SK-N-SH treated with all-trans-retinoic acid at 6 μM for 48 hours (cell line): ENCODE results near the gene PHF13.

Experiments
- ATAC-seq: fragments of 200-7000 bp; cut with Tn5 transposase; 3 replicates; pipeline ENCODE4 v1.9.1; 2020; ENCODE audit warnings: mild to moderate bottlenecking, moderate library complexity
- ARNTL ChIP-seq: fragments of 450-650 bp; formaldehyde crosslinking; IDR thresholded peaks from 2 replicates; pipeline ENCODE4 v1.5.0; 2020; ENCODE audit warnings: low read depth, mild to moderate bottlenecking, moderate library complexity, borderline replicate concordance
- BACH2 ChIP-seq: fragments of 250-450 bp; sonication (Bioruptor Pico); IDR thresholded peaks from 2 replicates; pipeline ENCODE4 v1.9.0; 2021; ENCODE audit warnings: mild to moderate bottlenecking, borderline replicate concordance
- CSDC2 ChIP-seq: fragments of 250-450 bp; sonication (Bioruptor Pico); IDR thresholded peaks from 2 replicates; pipeline ENCODE4 v1.5.0; 2020; ENCODE audit warnings: mild to moderate bottlenecking, moderate library complexity
- ESRRG ChIP-seq: fragments of 250-450 bp; sonication (Bioruptor Pico); IDR thresholded peaks from 2 replicates; pipeline ENCODE4 v1.6.1; 2021; ENCODE audit warnings: mild to moderate bottlenecking
- GLIS3 ChIP-seq: fragments of 250-450 bp; sonication (Bioruptor Pico); IDR thresholded peaks from 2 replicates; pipeline ENCODE4 v1.5.0; 2020; ENCODE audit warnings: mild to moderate bottlenecking, moderate library complexity
- ISL1 ChIP-seq: fragments of 250-450 bp; sonication (Bioruptor Pico); IDR thresholded peaks from 2 replicates; pipeline ENCODE4 v2.1.2; 2022; ENCODE audit warnings: mild to moderate bottlenecking, moderate library complexity
- OSR1 ChIP-seq: fragments of 250-450 bp; sonication (Bioruptor Pico); IDR thresholded peaks from 2 replicates; pipeline ENCODE4 v1.8.0; 2022; ENCODE audit warnings: moderate library complexity, mild to moderate bottlenecking, inconsistent platforms
- PPARA ChIP-seq: fragments of 250-450 bp; sonication (Bioruptor Pico); IDR thresholded peaks from 2 replicates; pipeline ENCODE4 v1.5.0; 2020; ENCODE audit warnings: mild to moderate bottlenecking, borderline replicate concordance
- RARB ChIP-seq: fragments of 250-450 bp; sonication (Bioruptor Pico); IDR thresholded peaks from 2 replicates; pipeline ENCODE4 v1.8.0; 2021; ENCODE audit warnings: mild to moderate bottlenecking, moderate library complexity
- SNAI2 ChIP-seq: fragments of 250-450 bp; sonication (Bioruptor Pico); IDR thresholded peaks from 2 replicates; pipeline ENCODE4 v1.5.0; 2020; ENCODE audit warnings: mild to moderate bottlenecking, moderate library complexity
- TCF4 ChIP-seq: fragments of 250-450 bp; sonication (Bioruptor Pico); IDR thresholded peaks from 2 replicates; pipeline ENCODE4 v1.8.0; 2021; ENCODE audit warnings: mild to moderate bottlenecking, moderate library complexity, borderline replicate concordance
- TOX ChIP-seq: fragments of 250-450 bp; sonication (Bioruptor Pico); IDR thresholded peaks from 2 replicates; pipeline ENCODE4 v1.8.0; 2021; ENCODE audit warnings: mild to moderate bottlenecking, moderate library complexity, borderline replicate concordance
- ZC3H10 ChIP-seq: fragments of 250-450 bp; sonication (Bioruptor Pico); IDR thresholded peaks from 2 replicates; pipeline ENCODE4 v1.5.1; 2021; ENCODE audit warnings: mild to moderate bottlenecking, moderate library complexity
- ZFP3 ChIP-seq: fragments of 250-450 bp; sonication (Bioruptor Pico); IDR thresholded peaks from 2 replicates; pipeline ENCODE4 v1.5.0; 2020; ENCODE audit warnings: mild to moderate bottlenecking, moderate library complexity
- ZFP30 ChIP-seq: fragments of 450-650 bp; formaldehyde crosslinking; IDR thresholded peaks from 2 replicates; pipeline ENCODE4 v1.5.0; 2022; ENCODE audit warnings: mild to moderate bottlenecking, moderate library complexity
- ZNF565 ChIP-seq: fragments of 450-650 bp; formaldehyde crosslinking; conservative IDR thresholded peaks from 2 replicates; pipeline ENCODE4 v1.5.0; 2020; ENCODE audit warnings: low read depth, mild to moderate bottlenecking, moderate library complexity
- ZNF70 ChIP-seq: fragments of 450-650 bp; formaldehyde crosslinking; IDR thresholded peaks from 2 replicates; pipeline ENCODE4 v1.5.0; 2020; ENCODE audit warnings: mild to moderate bottlenecking, moderate library complexity
- ZNF8 ChIP-seq: fragments of 450-650 bp; formaldehyde crosslinking; IDR thresholded peaks from 2 replicates; pipeline ENCODE4 v1.5.0; 2020; ENCODE audit warnings: mild to moderate bottlenecking, moderate library complexity
- TF ChIP-seq, protein P1 (sequence below): fragments of 250-450 bp; sonication (Bioruptor Pico); IDR thresholded peaks from 2 replicates; pipeline ENCODE4 v1.5.1; 2021; ENCODE audit warnings: mild to moderate bottlenecking, moderate library complexity
- TF ChIP-seq, protein P2 (sequence below): fragments of 250-450 bp; sonication (Bioruptor Pico); IDR thresholded peaks from 2 replicates; pipeline ENCODE4 v1.8.0; 2021; ENCODE audit warnings: low read depth, mild to moderate bottlenecking, moderate library complexity, borderline replicate concordance
- TF ChIP-seq, protein P3 (sequence below): fragments of 250-450 bp; sonication (Bioruptor Pico); IDR thresholded peaks from 2 replicates; pipeline ENCODE4 v1.5.0; 2020; ENCODE audit warnings: mild to moderate bottlenecking, moderate library complexity
- TF ChIP-seq, protein P4 (sequence below): fragments of 250-450 bp; sonication (Bioruptor Pico); IDR thresholded peaks from 2 replicates; pipeline ENCODE4 v1.5.1; 2020; ENCODE audit warnings: low read depth, mild to moderate bottlenecking, moderate library complexity

PHF13 gene

DNA sequence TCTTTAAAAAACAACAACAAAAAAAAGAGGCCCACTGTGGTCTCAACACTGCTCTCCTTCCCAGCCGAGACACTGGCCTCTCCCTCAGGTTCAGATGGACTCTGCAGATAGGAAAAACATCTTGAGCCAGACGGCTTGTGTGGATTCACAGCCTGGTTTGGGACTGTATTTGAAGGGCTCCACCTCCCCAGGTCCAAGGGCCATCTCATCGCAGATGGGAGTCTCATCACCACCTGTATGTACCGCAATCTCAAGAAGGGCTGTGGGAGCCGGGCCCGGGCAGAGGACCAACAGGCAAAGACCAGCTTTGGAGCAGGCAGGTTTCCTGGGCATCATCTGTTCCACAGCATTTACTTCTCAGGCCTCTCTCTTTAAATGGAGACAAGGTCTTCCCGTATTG is 23.5 kb upstream of the PHF13 start:
- ATAC-seq = no peak
- TF ChIP-seq OSR1 (CRISPR knock-in tag) (no peak), BACH2 (CRISPR knock-in tag) (no peak), TCF4 (CRISPR knock-in tag) (no peak), ZNF70 (CRISPR knock-in tag) (no peak), CSDC2 (no peak)
- TF ChIP-seq, protein P1, sequence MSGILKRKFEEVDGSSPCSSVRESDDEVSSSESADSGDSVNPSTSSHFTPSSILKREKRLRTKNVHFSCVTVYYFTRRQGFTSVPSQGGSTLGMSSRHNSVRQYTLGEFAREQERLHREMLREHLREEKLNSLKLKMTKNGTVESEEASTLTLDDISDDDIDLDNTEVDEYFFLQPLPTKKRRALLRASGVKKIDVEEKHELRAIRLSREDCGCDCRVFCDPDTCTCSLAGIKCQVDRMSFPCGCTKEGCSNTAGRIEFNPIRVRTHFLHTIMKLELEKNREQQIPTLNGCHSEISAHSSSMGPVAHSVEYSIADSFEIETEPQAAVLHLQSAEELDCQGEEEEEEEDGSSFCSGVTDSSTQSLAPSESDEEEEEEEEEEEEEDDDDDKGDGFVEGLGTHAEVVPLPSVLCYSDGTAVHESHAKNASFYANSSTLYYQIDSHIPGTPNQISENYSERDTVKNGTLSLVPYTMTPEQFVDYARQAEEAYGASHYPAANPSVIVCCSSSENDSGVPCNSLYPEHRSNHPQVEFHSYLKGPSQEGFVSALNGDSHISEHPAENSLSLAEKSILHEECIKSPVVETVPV (CRISPR knock-in tag) = no peak

DNA sequence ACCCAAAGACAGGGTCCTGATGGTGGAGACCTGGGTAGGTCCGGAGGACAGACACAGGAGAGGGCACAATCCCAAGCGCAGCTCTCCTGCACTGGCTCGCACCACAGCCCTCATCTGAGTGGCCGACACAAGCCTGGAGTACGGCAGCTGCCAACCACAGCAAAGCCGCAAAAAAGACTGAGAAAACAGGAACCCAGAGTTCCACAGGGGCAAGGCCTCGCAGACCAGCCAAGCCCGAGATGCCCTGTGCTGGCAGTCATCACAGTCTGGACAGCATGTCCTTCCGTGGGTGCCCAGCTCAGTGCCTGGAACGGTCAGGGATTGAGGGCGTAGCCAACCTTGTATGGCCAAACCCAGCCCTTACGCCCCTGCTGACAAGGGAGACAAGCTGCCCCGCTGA is 22.3 kb upstream of the PHF13 start:
- no peak for TF ChIP-seq ISL1
- TF ChIP-seq, protein P2, sequence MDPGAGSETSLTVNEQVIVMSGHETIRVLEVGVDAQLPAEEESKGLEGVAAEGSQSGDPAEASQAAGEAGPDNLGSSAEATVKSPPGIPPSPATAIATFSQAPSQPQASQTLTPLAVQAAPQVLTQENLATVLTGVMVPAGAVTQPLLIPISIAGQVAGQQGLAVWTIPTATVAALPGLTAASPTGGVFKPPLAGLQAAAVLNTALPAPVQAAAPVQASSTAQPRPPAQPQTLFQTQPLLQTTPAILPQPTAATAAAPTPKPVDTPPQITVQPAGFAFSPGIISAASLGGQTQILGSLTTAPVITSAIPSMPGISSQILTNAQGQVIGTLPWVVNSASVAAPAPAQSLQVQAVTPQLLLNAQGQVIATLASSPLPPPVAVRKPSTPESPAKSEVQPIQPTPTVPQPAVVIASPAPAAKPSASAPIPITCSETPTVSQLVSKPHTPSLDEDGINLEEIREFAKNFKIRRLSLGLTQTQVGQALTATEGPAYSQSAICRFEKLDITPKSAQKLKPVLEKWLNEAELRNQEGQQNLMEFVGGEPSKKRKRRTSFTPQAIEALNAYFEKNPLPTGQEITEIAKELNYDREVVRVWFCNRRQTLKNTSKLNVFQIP (CRISPR knock-in tag) = no peak
- TF ChIP-seq CSDC2 = no peak
- no peak for TF ChIP-seq ARNTL
- TF ChIP-seq ZNF565 = no peak
- TF ChIP-seq ZC3H10 = no peak
- no peak for TF ChIP-seq ZFP30 (CRISPR knock-in tag)
- no peak for TF ChIP-seq BACH2 (CRISPR knock-in tag)
- no peak for TF ChIP-seq TOX (CRISPR knock-in tag)
- TF ChIP-seq, protein P1 (CRISPR knock-in tag) = no peak
- no peak for TF ChIP-seq ESRRG (CRISPR knock-in tag)
- no peak for TF ChIP-seq TCF4 (CRISPR knock-in tag)
- no peak for TF ChIP-seq ZNF70 (CRISPR knock-in tag)
- TF ChIP-seq, protein P3, sequence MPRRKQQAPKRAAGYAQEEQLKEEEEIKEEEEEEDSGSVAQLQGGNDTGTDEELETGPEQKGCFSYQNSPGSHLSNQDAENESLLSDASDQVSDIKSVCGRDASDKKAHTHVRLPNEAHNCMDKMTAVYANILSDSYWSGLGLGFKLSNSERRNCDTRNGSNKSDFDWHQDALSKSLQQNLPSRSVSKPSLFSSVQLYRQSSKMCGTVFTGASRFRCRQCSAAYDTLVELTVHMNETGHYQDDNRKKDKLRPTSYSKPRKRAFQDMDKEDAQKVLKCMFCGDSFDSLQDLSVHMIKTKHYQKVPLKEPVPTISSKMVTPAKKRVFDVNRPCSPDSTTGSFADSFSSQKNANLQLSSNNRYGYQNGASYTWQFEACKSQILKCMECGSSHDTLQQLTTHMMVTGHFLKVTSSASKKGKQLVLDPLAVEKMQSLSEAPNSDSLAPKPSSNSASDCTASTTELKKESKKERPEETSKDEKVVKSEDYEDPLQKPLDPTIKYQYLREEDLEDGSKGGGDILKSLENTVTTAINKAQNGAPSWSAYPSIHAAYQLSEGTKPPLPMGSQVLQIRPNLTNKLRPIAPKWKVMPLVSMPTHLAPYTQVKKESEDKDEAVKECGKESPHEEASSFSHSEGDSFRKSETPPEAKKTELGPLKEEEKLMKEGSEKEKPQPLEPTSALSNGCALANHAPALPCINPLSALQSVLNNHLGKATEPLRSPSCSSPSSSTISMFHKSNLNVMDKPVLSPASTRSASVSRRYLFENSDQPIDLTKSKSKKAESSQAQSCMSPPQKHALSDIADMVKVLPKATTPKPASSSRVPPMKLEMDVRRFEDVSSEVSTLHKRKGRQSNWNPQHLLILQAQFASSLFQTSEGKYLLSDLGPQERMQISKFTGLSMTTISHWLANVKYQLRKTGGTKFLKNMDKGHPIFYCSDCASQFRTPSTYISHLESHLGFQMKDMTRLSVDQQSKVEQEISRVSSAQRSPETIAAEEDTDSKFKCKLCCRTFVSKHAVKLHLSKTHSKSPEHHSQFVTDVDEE (CRISPR knock-in tag) = no peak
- no peak for TF ChIP-seq ZNF8 (CRISPR knock-in tag)
- TF ChIP-seq, protein P4, sequence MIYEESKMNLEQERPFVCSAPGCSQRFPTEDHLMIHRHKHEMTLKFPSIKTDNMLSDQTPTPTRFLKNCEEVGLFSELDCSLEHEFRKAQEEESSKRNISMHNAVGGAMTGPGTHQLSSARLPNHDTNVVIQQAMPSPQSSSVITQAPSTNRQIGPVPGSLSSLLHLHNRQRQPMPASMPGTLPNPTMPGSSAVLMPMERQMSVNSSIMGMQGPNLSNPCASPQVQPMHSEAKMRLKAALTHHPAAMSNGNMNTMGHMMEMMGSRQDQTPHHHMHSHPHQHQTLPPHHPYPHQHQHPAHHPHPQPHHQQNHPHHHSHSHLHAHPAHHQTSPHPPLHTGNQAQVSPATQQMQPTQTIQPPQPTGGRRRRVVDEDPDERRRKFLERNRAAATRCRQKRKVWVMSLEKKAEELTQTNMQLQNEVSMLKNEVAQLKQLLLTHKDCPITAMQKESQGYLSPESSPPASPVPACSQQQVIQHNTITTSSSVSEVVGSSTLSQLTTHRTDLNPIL (CRISPR knock-in tag) = no peak
- no peak for TF ChIP-seq RARB (CRISPR knock-in tag)
- no peak for TF ChIP-seq GLIS3 (CRISPR knock-in tag)
- no peak for TF ChIP-seq SNAI2 (CRISPR knock-in tag)
- no peak for TF ChIP-seq PPARA
- ATAC-seq = no peak

DNA sequence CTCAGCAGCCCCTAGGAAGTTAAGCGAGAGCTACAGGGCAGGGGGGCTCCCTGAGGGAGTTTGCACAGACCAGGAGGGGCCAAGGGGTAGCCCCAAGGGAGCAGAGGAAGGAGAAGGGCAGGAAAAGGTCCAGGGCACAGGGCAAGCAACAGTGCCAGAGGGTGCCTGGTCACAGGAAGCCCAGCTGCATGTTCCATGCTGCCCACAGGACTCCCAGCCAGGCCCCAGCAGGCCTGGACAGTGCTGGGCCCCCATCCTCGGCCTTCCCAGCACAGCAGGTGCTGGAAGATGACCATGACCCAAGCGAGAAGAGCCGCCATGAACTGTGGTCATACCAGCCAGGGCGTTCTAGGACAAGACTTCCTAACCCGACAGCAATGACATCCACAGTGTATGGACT is 21.9 kb upstream of the PHF13 start:
- no peak for ATAC-seq
- no peak for TF ChIP-seq ZNF8 (CRISPR knock-in tag)
- no peak for TF ChIP-seq OSR1 (CRISPR knock-in tag)
- TF ChIP-seq ESRRG (CRISPR knock-in tag) = no peak
- no peak for TF ChIP-seq ZC3H10
- no peak for TF ChIP-seq RARB (CRISPR knock-in tag)

DNA sequence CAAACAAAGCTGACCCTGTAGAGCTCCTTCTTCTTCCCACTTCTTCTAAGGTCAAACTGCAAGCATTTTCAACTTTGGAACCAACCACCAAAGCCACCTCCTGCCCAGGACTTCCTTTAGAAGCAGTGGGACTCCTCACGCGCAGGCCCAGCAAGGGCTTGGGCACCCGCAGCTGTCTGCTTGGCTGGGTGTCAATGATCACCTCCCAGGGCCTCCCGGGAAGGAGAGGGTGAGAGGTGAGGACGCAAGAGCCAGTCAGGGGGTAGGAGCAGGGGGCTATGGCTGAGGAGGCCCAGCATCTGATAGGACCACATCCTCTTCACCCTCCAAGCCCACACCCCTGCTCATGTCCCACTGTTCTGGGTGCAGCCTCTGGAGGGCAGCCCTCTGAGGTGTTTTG is 21.1 kb upstream of the PHF13 start:
- no peak for ATAC-seq
- TF ChIP-seq ZFP3 (CRISPR knock-in tag) (no peak), GLIS3 (CRISPR knock-in tag) (no peak), ZNF565 (no peak), SNAI2 (CRISPR knock-in tag) (no peak), BACH2 (CRISPR knock-in tag) (no peak)
